A673 (cell line): ENCODE measurements around the gene OXSM. TPM values are rescaled to one million over a fixed set of nuclear protein-coding genes. Genes with fewer than 3 reads are reported as not detected.

Experiments used
- BruUV-seq: library from RNA; stranded (reverse); fragments of 400-500 nt; replicated peaks from 2 replicates; lab custom pipeline; 2021; lab: Mats Ljungman, UMichigan
- CTCF ChIA-PET: fragments of 300-600 bp; sonication (Branson Sonifier 250); formaldehyde crosslinking; loops from one replicate; lab custom pipeline; 2022; ENCODE audit warnings: antibody characterized with exemption; lab: Charles Lee
- POLR2A ChIA-PET: fragments of 300-600 bp; sonication (Branson Sonifier 250); formaldehyde crosslinking; loops from one replicate; lab custom pipeline; 2022; ENCODE audit warnings: antibody characterized with exemption; ENCODE audit not compliant: low non-redundant PET; lab: Charles Lee
- DNase-seq: peaks from one replicate; pipeline ENCODE4 v3.0.0-alpha.2; 2015; ENCODE audit warnings: low spot score
- H3K27ac ChIP-seq: fragments of 200-600 bp; sonication (generic); 2 replicates; pipeline ENCODE4 v1.5.1; 2016; ENCODE audit warnings: mixed run types, low read depth, mild to moderate bottlenecking, mixed read lengths, antibody characterized with exemption, low read length; ENCODE audit not compliant: poor library complexity, severe bottlenecking
- H3K27me3 ChIP-seq: fragments of 200-600 bp; sonication (generic); replicated peaks from 2 replicates; pipeline ENCODE4 v1.6.1; 2017; ENCODE audit warnings: mixed run types, low read depth, mild to moderate bottlenecking, mixed read lengths, antibody characterized with exemption, low read length; ENCODE audit not compliant: insufficient read depth, poor library complexity
- H3K36me3 ChIP-seq: fragments of 200-600 bp; sonication (generic); 2 replicates; pipeline ENCODE4 v1.6.1; 2016; ENCODE audit warnings: mixed run types, mild to moderate bottlenecking, mixed read lengths, antibody characterized with exemption, low read length; ENCODE audit not compliant: insufficient read depth, poor library complexity, severe bottlenecking
- H3K4me1 ChIP-seq: fragments of 200-600 bp; sonication (generic); 2 replicates; pipeline ENCODE4 v1.6.1; 2017; ENCODE audit warnings: mixed run types, mild to moderate bottlenecking, mixed read lengths, antibody characterized with exemption, low read length; ENCODE audit not compliant: insufficient read depth, poor library complexity, severe bottlenecking
- H3K4me3 ChIP-seq: fragments of 200-600 bp; sonication (generic); 2 replicates; pipeline ENCODE4 v1.5.1; 2016; ENCODE audit warnings: low read depth, mixed run types, mild to moderate bottlenecking, mixed read lengths, low read length; ENCODE audit not compliant: poor library complexity, severe bottlenecking
- H3K9me3 ChIP-seq: fragments of 200-600 bp; sonication (generic); 2 replicates; pipeline ENCODE4 v1.6.1; 2016; ENCODE audit warnings: mixed run types, low read depth, mild to moderate bottlenecking, mixed read lengths, antibody characterized with exemption, low read length; ENCODE audit not compliant: poor library complexity, severe bottlenecking
- EZH2 ChIP-seq: fragments of 200-600 bp; sonication (generic); IDR thresholded peaks from 2 replicates; pipeline ENCODE4 v1.6.1; 2017; ENCODE audit warnings: borderline replicate concordance, low read depth, mild to moderate bottlenecking, mixed read lengths, antibody characterized with exemption, low read length; ENCODE audit not compliant: poor library complexity, severe bottlenecking
- intact Hi-C: fragments of 100-400 bp; cut with micrococcal nuclease; formaldehyde crosslinking; loops from one replicate; pipeline ENCODE4 v1.10.0; 2022; ENCODE audit not compliant: unreplicated experiment
- total RNA-seq: library from RNA; stranded (reverse); gene quantifications from 2 replicates; pipeline ENCODE4 v1.2.3, GENCODE V29; 2021
- TF ChIP-seq, protein P1 (sequence below): fragments of 300-800, 200-600 bp; sonication (generic); conservative IDR thresholded peaks from 2 replicates; pipeline ENCODE4 v1.5.1; 2017; ENCODE audit warnings: low read depth, mild to moderate bottlenecking, antibody characterized with exemption, low read length, moderate library complexity, mixed read lengths

OXSM gene
- total RNA-seq, 1 experiment from 2014 or later: 7.6 TPM

DNA sequence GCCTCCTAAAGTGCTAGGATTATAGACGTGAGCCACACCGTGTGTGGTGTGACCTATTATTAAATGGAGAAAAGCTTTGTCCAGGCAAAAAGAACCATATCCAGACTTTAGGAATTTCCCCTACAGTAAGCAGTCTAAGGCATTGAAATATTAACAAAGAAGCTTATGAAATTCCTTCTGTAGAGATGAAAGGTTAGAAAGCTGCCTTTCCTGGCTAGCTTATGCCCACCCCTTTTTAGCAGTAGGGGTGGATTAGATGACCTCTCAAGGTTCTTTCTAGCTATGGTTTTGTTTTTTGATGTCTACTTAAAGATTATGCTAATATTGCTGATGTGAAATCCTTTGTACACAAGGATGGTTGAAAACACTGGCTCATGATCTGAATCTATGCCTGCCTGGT, 13.9 kb downstream of the OXSM start:
- TF ChIP-seq, protein P1, sequence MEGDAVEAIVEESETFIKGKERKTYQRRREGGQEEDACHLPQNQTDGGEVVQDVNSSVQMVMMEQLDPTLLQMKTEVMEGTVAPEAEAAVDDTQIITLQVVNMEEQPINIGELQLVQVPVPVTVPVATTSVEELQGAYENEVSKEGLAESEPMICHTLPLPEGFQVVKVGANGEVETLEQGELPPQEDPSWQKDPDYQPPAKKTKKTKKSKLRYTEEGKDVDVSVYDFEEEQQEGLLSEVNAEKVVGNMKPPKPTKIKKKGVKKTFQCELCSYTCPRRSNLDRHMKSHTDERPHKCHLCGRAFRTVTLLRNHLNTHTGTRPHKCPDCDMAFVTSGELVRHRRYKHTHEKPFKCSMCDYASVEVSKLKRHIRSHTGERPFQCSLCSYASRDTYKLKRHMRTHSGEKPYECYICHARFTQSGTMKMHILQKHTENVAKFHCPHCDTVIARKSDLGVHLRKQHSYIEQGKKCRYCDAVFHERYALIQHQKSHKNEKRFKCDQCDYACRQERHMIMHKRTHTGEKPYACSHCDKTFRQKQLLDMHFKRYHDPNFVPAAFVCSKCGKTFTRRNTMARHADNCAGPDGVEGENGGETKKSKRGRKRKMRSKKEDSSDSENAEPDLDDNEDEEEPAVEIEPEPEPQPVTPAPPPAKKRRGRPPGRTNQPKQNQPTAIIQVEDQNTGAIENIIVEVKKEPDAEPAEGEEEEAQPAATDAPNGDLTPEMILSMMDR: no peak
- no peak for TF ChIP-seq EZH2
- Histone ChIP-seq H3K27me3 (no peaks in the 10 kb centered on the region), H3K27ac (no peak overlapping the region), H3K9me3 (no peaks in the 10 kb centered on the region), H3K36me3 (no peaks in the 10 kb centered on the region), H3K4me1 (no peaks in the 10 kb centered on the region), H3K4me3 (no peak overlapping the region)
- intact Hi-C loops: no loop called here
- no TSS peak for BruUV-seq
- POLR2A ChIA-PET: no interaction called here
- CTCF ChIA-PET: no interaction called here
- DNase-seq: no peak

DNA sequence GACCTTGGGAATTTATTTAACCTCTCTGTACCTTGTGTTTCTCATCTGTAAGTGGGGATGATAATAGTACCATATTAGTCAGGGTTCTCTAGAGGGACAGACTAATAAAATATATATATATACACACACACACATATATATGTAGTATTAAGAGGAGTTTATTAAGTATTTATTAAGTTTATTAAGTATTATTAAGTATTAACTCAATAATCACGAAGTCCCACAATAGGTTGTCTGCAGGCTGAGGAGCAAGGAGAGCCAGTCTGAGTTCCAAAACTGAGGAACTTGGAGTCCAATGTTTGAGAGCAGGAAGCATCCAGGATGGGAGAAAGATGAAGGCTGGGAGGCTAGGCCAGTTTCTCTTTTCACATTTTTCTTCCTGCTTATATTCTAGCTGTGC, 14.8 kb downstream of the OXSM start:
- H3K36me3 ChIP-seq: no peaks in the 10 kb centered on the region
- CTCF ChIA-PET: no interaction called here
- no peak overlapping the region for H3K4me3 ChIP-seq
- POLR2A ChIA-PET: no interaction called here
- no peaks in the 10 kb centered on the region for H3K9me3 ChIP-seq
- no peaks in the 10 kb centered on the region for H3K4me1 ChIP-seq
- intact Hi-C loops: no loop called here
- H3K27me3 ChIP-seq: peaks cover 2% of the 10 kb centered on the region
- no peak for TF ChIP-seq EZH2
- TF ChIP-seq, protein P1: no peak
- no peak for DNase-seq
- no peak overlapping the region for H3K27ac ChIP-seq
- BruUV-seq: no TSS peak

DNA sequence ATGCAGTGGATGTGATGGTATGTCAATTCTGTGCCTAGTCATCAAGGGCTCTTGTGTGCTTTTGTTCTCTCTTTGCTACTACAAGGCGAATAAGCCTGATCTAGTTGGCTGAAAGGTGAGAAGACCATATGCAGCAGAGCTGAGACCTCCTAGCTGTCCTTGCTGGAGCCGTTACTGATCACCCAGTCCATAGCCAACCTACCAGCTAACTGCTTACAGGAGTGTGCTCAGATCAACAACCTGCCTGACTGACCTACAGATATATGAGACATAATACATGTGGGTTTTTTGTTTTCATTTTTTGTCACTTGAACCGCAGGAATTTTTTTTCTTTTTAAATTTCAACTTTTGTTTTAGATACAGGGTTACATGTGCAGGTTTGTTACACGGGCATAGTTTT, 22.8 kb downstream of the OXSM start:
- TF ChIP-seq, protein P1: no peak
- TF ChIP-seq EZH2: no peak
- intact Hi-C loops: no loop called here
- no peaks in the 10 kb centered on the region for H3K4me1 ChIP-seq
- H3K36me3 ChIP-seq: no peaks in the 10 kb centered on the region
- peaks cover 31% of the 10 kb centered on the region for H3K27me3 ChIP-seq
- no peaks in the 10 kb centered on the region for H3K9me3 ChIP-seq
- DNase-seq: no peak
- no peak overlapping the region for H3K4me3 ChIP-seq
- no TSS peak for BruUV-seq
- ChIA-PET CTCF (no interaction called here), POLR2A (no interaction called here)
- no peak overlapping the region for H3K27ac ChIP-seq
